ENCODE measurements around the gene NUTM2B.
"Not testable (repeated sequence)": the region's sequence is repeated elsewhere in the genome, so short reads cannot be mapped to it uniquely, and the experiment has no call there.

- not testable (repeated sequence) for TF ChIP-seq CTCF (IDR thresholded peaks at IDR 0.05; ENCODE audit: insufficient read depth, low read length, poor library complexity, severe bottlenecking); EZH2phosphoT487 (conservative IDR thresholded peaks at IDR 0.05; ENCODE audit: low read length)
These were observed 18.9 kb upstream of the NUTM2B start for GRCh38 chr10:79683884-79684720.
